Spleen (tissue), 7 donors: Measurements from ENCODE around the gene OR6S1.

Source experiments
- POLR2A ChIP-seq, 3 donors: fragments of 450-650 bp; IDR thresholded peaks; one replicate each; pipeline ENCODE4 v1.5.1; 2017; ENCODE audit warnings: antibody characterized with exemption in 3 of 3, mild to moderate bottlenecking in 1 of 3
- POLR2AphosphoS5 ChIP-seq, 3 donors: sonication (generic); formaldehyde crosslinking; IDR thresholded peaks; one replicate each; pipeline ENCODE4 v1.5.1; 2017; ENCODE audit warnings: antibody characterized with exemption in 3 of 3
- TF ChIP-seq, protein P1 (sequence below), 11 experiments: fragments of 200-600 bp in 7 of 11; fragments of 450-650 bp in 4 of 11; sonication (generic) in 4 of 11; IDR thresholded peaks in 8 of 11; conservative IDR thresholded peaks in 3 of 11; 1 replicate in 7 of 11; 2 replicates in 4 of 11; pipeline versions ENCODE4 v1.4.0 to v1.8.0; 2016 to 2021; ENCODE audit warnings: antibody characterized with exemption in 11 of 11, inconsistent platforms in 4 of 11, mild to moderate bottlenecking in 1 of 11
- donor health status: DM: no; HTN: no; CAD: no; lungs with moderate emphysema.
- donor health status: DM: no; HTN: no; CAD: no.
- donor health status: DM: no; HTN: no; CAD: no.

DNA sequence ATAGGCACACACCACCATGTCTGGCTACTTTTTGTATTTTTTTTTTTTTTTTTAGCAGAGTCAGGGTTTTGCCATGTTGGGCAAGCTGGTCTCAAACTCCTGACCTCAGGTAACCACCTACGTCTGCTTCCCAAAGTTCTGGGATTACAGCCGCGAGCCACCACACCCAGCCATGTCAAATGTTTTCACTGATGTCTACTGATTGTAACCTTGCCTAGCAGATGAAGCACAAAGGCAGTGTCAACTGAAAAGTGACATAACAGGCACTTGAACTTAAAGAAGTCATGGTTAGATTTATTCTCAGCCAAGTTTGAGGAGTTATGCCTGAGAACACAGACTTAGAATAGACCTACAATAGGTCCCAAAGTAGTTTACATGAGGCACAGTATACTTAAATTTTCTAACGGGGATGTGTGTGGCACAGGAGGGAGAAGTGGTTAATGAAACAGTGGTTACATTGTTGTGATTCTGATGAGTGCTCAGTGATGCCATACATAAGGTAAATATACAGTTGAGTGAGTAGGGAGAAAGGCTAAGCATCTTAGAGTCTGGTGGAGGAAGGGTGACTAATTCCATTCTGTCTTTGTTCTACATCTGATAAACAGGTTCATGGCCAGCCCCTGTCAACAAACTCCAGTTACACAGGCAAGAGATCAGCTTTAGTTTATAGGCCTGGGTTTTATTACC is 30.2 kb upstream of the OR6S1 start:
- TF ChIP-seq, protein P1, sequence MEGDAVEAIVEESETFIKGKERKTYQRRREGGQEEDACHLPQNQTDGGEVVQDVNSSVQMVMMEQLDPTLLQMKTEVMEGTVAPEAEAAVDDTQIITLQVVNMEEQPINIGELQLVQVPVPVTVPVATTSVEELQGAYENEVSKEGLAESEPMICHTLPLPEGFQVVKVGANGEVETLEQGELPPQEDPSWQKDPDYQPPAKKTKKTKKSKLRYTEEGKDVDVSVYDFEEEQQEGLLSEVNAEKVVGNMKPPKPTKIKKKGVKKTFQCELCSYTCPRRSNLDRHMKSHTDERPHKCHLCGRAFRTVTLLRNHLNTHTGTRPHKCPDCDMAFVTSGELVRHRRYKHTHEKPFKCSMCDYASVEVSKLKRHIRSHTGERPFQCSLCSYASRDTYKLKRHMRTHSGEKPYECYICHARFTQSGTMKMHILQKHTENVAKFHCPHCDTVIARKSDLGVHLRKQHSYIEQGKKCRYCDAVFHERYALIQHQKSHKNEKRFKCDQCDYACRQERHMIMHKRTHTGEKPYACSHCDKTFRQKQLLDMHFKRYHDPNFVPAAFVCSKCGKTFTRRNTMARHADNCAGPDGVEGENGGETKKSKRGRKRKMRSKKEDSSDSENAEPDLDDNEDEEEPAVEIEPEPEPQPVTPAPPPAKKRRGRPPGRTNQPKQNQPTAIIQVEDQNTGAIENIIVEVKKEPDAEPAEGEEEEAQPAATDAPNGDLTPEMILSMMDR (IDR thresholded peaks at IDR 0.05 in 8 of 11, conservative IDR thresholded peaks at IDR 0.05 in 3 of 11), result no peak
- TF ChIP-seq POLR2A (IDR thresholded peaks at IDR 0.05) (no peak), POLR2AphosphoS5 (IDR thresholded peaks at IDR 0.05) (no peak)
